ENCODE results near the gene MAPKBP1.
A peak's percentile ranks its signal among the peaks of the same experiment; 100 is the strongest.

The MAPKBP1 gene

GRCh38 chr15:41870689-41871081, 96.4 kb downstream of the MAPKBP1 start:
- peak; percentile 38 for DNase-seq

- no peak for DNase-seq
Observed at GRCh38 chr15:41871175-41871905, 97.1 kb downstream of the MAPKBP1 start.

DNA sequence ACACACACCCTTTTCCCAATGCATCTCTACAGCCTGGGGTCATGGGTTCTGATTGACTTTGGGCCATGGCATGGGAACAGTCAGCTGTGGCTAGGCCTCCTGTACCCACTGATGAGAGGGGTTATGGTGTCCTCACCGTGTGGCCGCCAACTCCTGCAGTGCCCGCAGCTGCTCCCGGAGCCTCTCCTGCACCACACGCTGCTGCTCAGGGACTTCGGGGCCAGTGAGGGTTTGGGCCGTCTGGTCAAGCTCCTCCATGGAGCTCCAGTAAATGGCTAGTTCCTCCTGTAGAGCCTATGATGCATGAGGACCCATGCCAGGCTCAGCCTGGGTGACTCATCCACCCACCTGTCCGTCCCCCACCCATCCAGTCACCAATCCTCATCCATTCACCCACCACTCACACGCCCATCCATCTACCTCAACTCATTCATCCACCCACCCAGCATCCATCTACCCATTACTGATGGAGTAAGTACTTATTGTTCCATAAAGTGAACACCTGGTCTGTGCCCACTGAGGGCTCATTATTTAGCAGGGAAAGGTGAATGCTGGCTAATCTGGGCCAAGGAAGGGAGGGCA, 98.0 kb downstream of the MAPKBP1 start:
- DNase-seq = no peak

- no peak for DNase-seq
Observed at GRCh38 chr15:41873711-41874110, 99.4 kb downstream of the MAPKBP1 start.

DNA sequence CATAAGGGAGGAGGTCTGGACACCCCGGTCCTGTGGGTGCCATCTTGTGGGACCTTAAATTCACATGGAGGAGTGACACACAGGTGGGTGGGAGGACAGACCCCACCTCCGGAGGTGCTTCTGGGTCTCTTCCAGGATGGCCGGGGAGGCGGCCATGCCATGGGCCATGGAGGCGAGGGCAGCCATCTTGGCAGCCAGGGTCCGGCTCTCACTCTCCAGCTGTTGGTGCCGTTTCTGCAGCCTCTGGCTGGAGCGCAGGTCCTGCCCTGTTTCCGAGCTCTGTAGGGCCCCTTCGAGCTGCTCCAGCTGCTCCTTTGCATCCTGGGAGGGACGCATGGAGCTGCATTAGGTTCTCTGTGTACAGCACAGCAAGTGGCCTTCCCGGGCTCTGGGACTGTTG, 100.5 kb downstream of the MAPKBP1 start:
- DNase-seq = no peak

DNA sequence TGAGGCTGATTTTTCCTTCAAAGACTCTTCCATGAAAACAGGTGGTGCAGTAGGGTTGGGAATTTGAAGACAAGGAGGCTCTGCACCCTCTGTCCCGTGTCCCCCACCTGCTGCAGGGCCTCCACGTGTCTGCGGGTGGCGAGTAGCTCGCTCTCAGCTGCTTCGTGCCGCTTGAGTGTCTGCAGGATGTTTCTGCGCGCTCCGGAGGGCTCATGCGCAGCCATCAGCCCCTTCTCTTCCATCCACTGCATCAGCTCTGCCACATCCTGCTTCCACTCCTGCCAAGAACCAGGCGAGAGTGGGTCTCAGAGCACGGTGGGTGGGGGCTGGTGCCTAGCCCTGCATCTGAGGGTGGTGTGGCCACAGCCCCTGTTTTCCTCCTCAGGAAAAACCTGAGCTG, 101.7 kb downstream of the MAPKBP1 start:
- DNase-seq = no peak

DNA sequence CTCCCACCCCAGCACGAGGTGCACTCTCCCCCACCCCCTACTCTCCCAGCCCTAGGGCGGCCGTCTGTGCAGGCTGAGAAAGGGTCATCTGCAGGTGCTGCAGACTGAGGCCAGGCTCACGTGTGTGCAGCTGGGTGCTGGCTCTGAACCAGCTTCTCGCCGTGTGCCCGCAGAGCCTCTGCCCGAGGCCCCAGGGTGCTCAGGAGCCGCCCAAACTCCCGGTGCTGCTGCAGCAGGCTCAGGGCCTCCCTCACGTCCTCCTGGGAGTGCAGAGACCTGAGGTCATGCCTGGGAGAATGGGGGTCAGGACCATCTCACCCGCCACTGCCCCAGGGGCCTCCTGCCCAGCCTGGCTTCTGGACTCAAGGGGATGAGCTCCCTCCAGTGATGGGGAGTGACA, 102.4 kb downstream of the MAPKBP1 start:
- no peak for DNase-seq

Measured in fibroblast of skin of abdomen (primary cell).